Stimulated activated CD4-positive, alpha-beta T cell treated with anti-CD3 and anti-CD28 coated beads, Interleukin-1b, Interleukin-23, amount 100 ng/mL, for 24 hours (primary cell): ENCODE results near the gene MYH7.
"Not testable (repeated sequence)": the region's sequence is repeated elsewhere in the genome, so short reads cannot be mapped to it uniquely, and the experiment has no call there.

Source experiments
- DNase-seq, 4 experiments: peaks; one replicate each; pipeline ENCODE4 v3.0.0-alpha.2; 2020; ENCODE audit warnings: low read depth in 4 of 4, low spot score in 1 of 4

Gene MYH7

GRCh38 chr14:23431486-23431885, 4.0 kb downstream of the MYH7 start:
- DNase-seq, result no peak

GRCh38 chr14:23430723-23431085, 4.8 kb downstream of the MYH7 start:
- no peak for DNase-seq

GRCh38 chr14:23430016-23430722, 5.3 kb downstream of the MYH7 start:
- no peak for DNase-seq

GRCh38 chr14:23428686-23429495, 6.6 kb downstream of the MYH7 start:
- no peak for DNase-seq

- DNase-seq, result not testable (repeated sequence)
Observed at GRCh38 chr14:23425798-23426197, 9.7 kb downstream of the MYH7 start.

GRCh38 chr14:23425169-23425568, 10.3 kb downstream of the MYH7 start:
- no peak for DNase-seq

- no peak for DNase-seq
Observed at GRCh38 chr14:23423657-23424056, 11.8 kb downstream of the MYH7 start.

GRCh38 chr14:23421594-23421993, 13.9 kb downstream of the MYH7 start:
- DNase-seq, result no peak

- not testable (repeated sequence) for DNase-seq
Observed at GRCh38 chr14:23419646-23420045, 15.8 kb downstream of the MYH7 start.

- DNase-seq, result no peak
Observed at GRCh38 chr14:23418021-23418420, 17.4 kb downstream of the MYH7 start.

- DNase-seq, result not testable (repeated sequence)
Observed at GRCh38 chr14:23417269-23417668, 18.2 kb downstream of the MYH7 start.

- no peak for DNase-seq
Observed at GRCh38 chr14:23416801-23417200, 18.7 kb downstream of the MYH7 start.

- no peak for DNase-seq
Observed at GRCh38 chr14:23415821-23416778, 19.4 kb downstream of the MYH7 start.

GRCh38 chr14:23414906-23415820, 20.3 kb downstream of the MYH7 start:
- DNase-seq, result no peak

GRCh38 chr14:23414254-23414653, 21.2 kb downstream of the MYH7 start:
- DNase-seq, result no peak

GRCh38 chr14:23413681-23414080, 21.8 kb downstream of the MYH7 start:
- no peak for DNase-seq

- no peak for DNase-seq
Observed at GRCh38 chr14:23411563-23412525, 23.6 kb downstream of the MYH7 start.

GRCh38 chr14:23409966-23410635, 25.4 kb downstream of the MYH7 start:
- DNase-seq, result no peak

- DNase-seq, result no peak
Observed at GRCh38 chr14:23409475-23409874, 26.0 kb downstream of the MYH7 start.
